Hepatocyte (in vitro differentiated cells): ENCODE data around the gene KRTAP5-6.

Source experiments
- EZH2phosphoT487 ChIP-seq: fragments of 200-600 bp; sonication (generic); IDR thresholded peaks from one replicate; pipeline ENCODE4 v1.6.1; 2018; ENCODE audit warnings: antibody characterized with exemption, mild to moderate bottlenecking, low read depth, moderate library complexity; ENCODE audit not compliant: unreplicated experiment, severe bottlenecking
- TF ChIP-seq, protein P1 (sequence below): fragments of 200-600 bp; sonication (generic); IDR thresholded peaks from 2 replicates; pipeline ENCODE4 v1.5.1; 2016; ENCODE audit warnings: antibody characterized with exemption, mild to moderate bottlenecking; ENCODE audit not compliant: poor library complexity

DNA sequence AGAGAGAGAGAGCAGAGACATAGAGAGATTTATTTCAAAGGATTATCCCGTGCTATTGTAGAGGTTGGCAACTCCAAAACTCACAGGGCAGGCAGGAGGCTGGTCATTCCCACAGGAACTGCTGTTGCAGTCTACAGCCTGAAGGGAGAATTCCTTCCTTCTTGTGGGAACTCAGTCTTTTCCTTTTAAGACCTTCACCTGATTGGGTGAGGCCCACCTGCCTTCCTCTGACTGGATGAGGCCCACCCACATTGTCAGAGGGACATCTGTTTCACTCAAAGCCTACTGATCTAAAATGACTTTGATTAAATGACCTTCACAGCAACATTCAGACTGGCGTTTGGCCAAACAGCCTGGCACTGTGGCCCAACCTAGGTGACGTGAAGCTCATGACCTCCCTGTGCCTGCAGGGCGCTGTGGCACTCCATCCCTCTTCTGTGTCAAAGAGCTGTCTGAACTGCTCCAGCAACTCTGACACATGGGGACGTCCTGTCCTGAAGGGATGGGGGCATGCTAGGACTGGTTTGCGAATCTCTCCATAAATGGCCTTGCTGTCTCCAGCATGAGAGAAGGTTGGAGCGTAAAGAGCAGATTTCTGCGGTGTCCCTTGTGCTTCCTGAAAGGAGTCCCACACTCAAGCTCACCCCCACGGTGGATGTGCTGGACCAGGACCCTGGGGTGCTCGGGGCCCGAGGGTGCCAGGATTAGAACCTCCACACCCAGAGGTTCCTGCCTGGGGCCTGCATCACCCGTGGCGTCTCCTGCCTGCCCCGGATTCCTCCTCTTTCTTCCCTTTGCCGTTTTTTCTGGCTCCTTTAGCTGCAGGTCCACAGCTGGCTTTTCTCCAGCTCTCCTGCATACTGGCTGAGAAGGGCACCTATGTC is 46.7 kb upstream of the KRTAP5-6 start:
- TF ChIP-seq, protein P1, sequence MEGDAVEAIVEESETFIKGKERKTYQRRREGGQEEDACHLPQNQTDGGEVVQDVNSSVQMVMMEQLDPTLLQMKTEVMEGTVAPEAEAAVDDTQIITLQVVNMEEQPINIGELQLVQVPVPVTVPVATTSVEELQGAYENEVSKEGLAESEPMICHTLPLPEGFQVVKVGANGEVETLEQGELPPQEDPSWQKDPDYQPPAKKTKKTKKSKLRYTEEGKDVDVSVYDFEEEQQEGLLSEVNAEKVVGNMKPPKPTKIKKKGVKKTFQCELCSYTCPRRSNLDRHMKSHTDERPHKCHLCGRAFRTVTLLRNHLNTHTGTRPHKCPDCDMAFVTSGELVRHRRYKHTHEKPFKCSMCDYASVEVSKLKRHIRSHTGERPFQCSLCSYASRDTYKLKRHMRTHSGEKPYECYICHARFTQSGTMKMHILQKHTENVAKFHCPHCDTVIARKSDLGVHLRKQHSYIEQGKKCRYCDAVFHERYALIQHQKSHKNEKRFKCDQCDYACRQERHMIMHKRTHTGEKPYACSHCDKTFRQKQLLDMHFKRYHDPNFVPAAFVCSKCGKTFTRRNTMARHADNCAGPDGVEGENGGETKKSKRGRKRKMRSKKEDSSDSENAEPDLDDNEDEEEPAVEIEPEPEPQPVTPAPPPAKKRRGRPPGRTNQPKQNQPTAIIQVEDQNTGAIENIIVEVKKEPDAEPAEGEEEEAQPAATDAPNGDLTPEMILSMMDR: no peak
- no peak for TF ChIP-seq EZH2phosphoT487
